Stimulated activated CD4-positive, alpha-beta T cell treated with anti-CD3 and anti-CD28 coated beads, TNF-alpha, amount 100 ng/mL, for 1 hour (primary cell): ENCODE data around the gene PDGFC.
"Not testable (repeated sequence)": the region's sequence is repeated elsewhere in the genome, so short reads cannot be mapped to it uniquely, and the experiment has no call there.

ENCODE experiments used
- DNase-seq, 3 donors: peaks; one replicate each; pipeline ENCODE4 v3.0.0-alpha.2; 2020; ENCODE audit warnings: low read depth in 3 of 3, low spot score in 1 of 3

PDGFC gene

GRCh38 chr4:156909010-156909409, 62.6 kb downstream of the PDGFC start:
- DNase-seq, result no peak

GRCh38 chr4:156906325-156906724, 65.3 kb downstream of the PDGFC start:
- DNase-seq, result no peak

GRCh38 chr4:156901871-156902270, 69.7 kb downstream of the PDGFC start:
- DNase-seq, result no peak

- DNase-seq, result no peak
Observed at GRCh38 chr4:156898373-156899117, 73.1 kb downstream of the PDGFC start.

GRCh38 chr4:156896527-156896926, 75.1 kb downstream of the PDGFC start:
- no peak for DNase-seq

- DNase-seq, result no peak
Observed at GRCh38 chr4:156894234-156894633, 77.4 kb downstream of the PDGFC start.

- no peak for DNase-seq
Observed at GRCh38 chr4:156892805-156893204, 78.8 kb downstream of the PDGFC start.

GRCh38 chr4:156889616-156890594, 81.7 kb downstream of the PDGFC start:
- no peak for DNase-seq

- no peak for DNase-seq
Observed at GRCh38 chr4:156888762-156889161, 82.8 kb downstream of the PDGFC start.

- no peak for DNase-seq
Observed at GRCh38 chr4:156886481-156886880, 85.1 kb downstream of the PDGFC start.

GRCh38 chr4:156885374-156885773, 86.2 kb downstream of the PDGFC start:
- DNase-seq, result no peak

GRCh38 chr4:156884183-156884582, 87.4 kb downstream of the PDGFC start:
- DNase-seq, result no peak

- DNase-seq, result no peak
Observed at GRCh38 chr4:156875704-156876103, 95.9 kb downstream of the PDGFC start.

- no peak for DNase-seq
Observed at GRCh38 chr4:156875055-156875454, 96.5 kb downstream of the PDGFC start.

GRCh38 chr4:156873799-156874198, 97.8 kb downstream of the PDGFC start:
- no peak for DNase-seq

- DNase-seq, result no peak
Observed at GRCh38 chr4:156870861-156871260, 100.7 kb downstream of the PDGFC start.

GRCh38 chr4:156870131-156870530, 101.5 kb downstream of the PDGFC start:
- DNase-seq, result no peak

GRCh38 chr4:156866088-156866487, 105.5 kb downstream of the PDGFC start:
- DNase-seq, result not testable (repeated sequence)

GRCh38 chr4:156865451-156865850, 106.1 kb downstream of the PDGFC start:
- DNase-seq, result no peak

GRCh38 chr4:156858071-156858470, 113.5 kb downstream of the PDGFC start:
- no peak for DNase-seq

- no peak for DNase-seq
Observed at GRCh38 chr4:156838761-156839160, 132.8 kb downstream of the PDGFC start.
